K562 (cell line): ENCODE measurements around the gene CD22. TPM values are rescaled to one million over a fixed set of nuclear protein-coding genes. Genes with fewer than 3 reads are reported as not detected.
A peak's percentile ranks its signal among the peaks of the same experiment; 100 is the strongest.

Experiments
- ATAC-seq: fragments of 200-7000 bp; cut with Tn5 transposase; 3 replicates; pipeline ENCODE4 v1.9.1; 2020; ENCODE audit warnings: moderate library complexity
- BruUV-seq: library from RNA; stranded (reverse); fragments of 400-500 nt; replicated peaks from 2 replicates; lab custom pipeline; 2021; lab: Mats Ljungman, UMichigan
- CTCF ChIA-PET: fragments of 300-600 bp; formaldehyde crosslinking; extraction: SDS; loops from one replicate; lab custom pipeline; 2021; ENCODE audit warnings: low intra/inter-chr PET ratio; lab: Yijun Ruan, JAX
- POLR2A ChIA-PET: fragments of 300-600, 350-650 bp; sonication (Branson Sonifier 250); formaldehyde crosslinking; extraction: SDS; loops from one replicate; lab custom pipeline; 2021; ENCODE audit warnings: antibody characterized with exemption, inconsistent platforms; lab: Yijun Ruan, JAX
- DNase-seq, 4 experiments: peaks; one replicate each; pipeline versions ENCODE4 v3.0.0 to v3.0.0-alpha.2; 2011 to 2018; ENCODE audit warnings: low spot score in 3 of 4, mixed read lengths in 3 of 4; ENCODE audit errors: extremely low read depth in 1 of 4
- FAIRE-seq: peaks from 2 replicates; lab custom pipeline; 2011; peaks lifted over from hg19 to GRCh38; lab: Jason Lieb, UNC
- H2AFZ ChIP-seq: 2 replicates; pipeline ENCODE4 v1.6.0; 2011; ENCODE audit warnings: low read depth, low read length, control low read depth, inconsistent platforms
- H3K27ac ChIP-seq: fragments of 200-600 bp; 3 replicates; pipeline ENCODE4 v1.8.0; 2011; ENCODE audit warnings: low read depth, mild to moderate bottlenecking, control low read depth, inconsistent platforms, low read length, moderate library complexity, mixed read lengths; ENCODE audit errors: extremely low read depth
- H3K27me3 ChIP-seq, 2 experiments: fragments of 300-600 bp in 1 of 2; 2 replicates in 1 of 2; 3 replicates in 1 of 2; pipeline versions ENCODE4 v1.6.0 to v1.8.0; 2011; ENCODE audit warnings: inconsistent platforms in 2 of 2, low read length in 2 of 2, mild to moderate bottlenecking in 1 of 2, mixed read lengths in 1 of 2, moderate library complexity in 1 of 2; ENCODE audit not compliant: control insufficient read depth in 2 of 2, insufficient read depth in 2 of 2
- H3K36me3 ChIP-seq: fragments of 300-600 bp; 3 replicates; pipeline ENCODE4 v1.8.0; 2011; ENCODE audit warnings: mild to moderate bottlenecking, low read length, inconsistent platforms; ENCODE audit not compliant: control insufficient read depth, insufficient read depth
- H3K4me1 ChIP-seq, 2 experiments: fragments of 200-600 bp in 1 of 2; replicated peaks in 1 of 2; 2 replicates in 1 of 2; 3 replicates in 1 of 2; pipeline versions ENCODE4 v1.5.1 to v1.8.0; 2011; ENCODE audit warnings: inconsistent platforms in 2 of 2, low read length in 2 of 2, mild to moderate bottlenecking in 1 of 2, mixed read lengths in 1 of 2, moderate library complexity in 1 of 2; ENCODE audit not compliant: control insufficient read depth in 2 of 2, insufficient read depth in 2 of 2
- H3K4me2 ChIP-seq: 2 replicates; pipeline ENCODE4 v1.6.1; 2011; ENCODE audit warnings: low read length, control low read depth, inconsistent platforms, mixed read lengths; ENCODE audit not compliant: insufficient read depth
- H3K4me3 ChIP-seq: fragments of 200-600 bp; sonication (generic), shearing (Covaris generic); 2 replicates; pipeline ENCODE4 v1.5.1; 2016; ENCODE audit warnings: control low read depth, inconsistent platforms
- H3K79me2 ChIP-seq: fragments of 200-600 bp; 3 replicates; pipeline ENCODE4 v1.8.0; 2011; ENCODE audit warnings: low read length, inconsistent platforms; ENCODE audit not compliant: control insufficient read depth, insufficient read depth
- H3K9ac ChIP-seq, 2 experiments: 2 replicates each; pipeline versions ENCODE4 v1.6.0 to v1.6.1; 2011; ENCODE audit warnings: low read depth in 2 of 2, low read length in 2 of 2, control low read depth in 1 of 2, inconsistent platforms in 1 of 2, mild to moderate bottlenecking in 1 of 2, mixed read lengths in 1 of 2; ENCODE audit not compliant: insufficient read depth in 1 of 2
- H3K9me1 ChIP-seq: one replicate; pipeline ENCODE4 v1.6.0; 2011; ENCODE audit warnings: inconsistent platforms, mild to moderate bottlenecking, low read length, moderate library complexity; ENCODE audit not compliant: control insufficient read depth, insufficient read depth
- H3K9me3 ChIP-seq: replicated peaks from 2 replicates; pipeline ENCODE4 v1.5.1; 2011; ENCODE audit warnings: low read depth, low read length, inconsistent platforms; ENCODE audit not compliant: control insufficient read depth, insufficient read depth
- H4K20me1 ChIP-seq: replicated peaks from 2 replicates; pipeline ENCODE4 v1.6.1; 2011; ENCODE audit warnings: low read length, inconsistent platforms, mixed read lengths; ENCODE audit not compliant: control insufficient read depth, insufficient read depth
- BMI1 ChIP-seq: fragments of 150-350 bp; IDR thresholded peaks from 2 replicates; pipeline ENCODE4 v1.6.1; 2014; ENCODE audit warnings: low read length
- CBX1 ChIP-seq: sonication (generic); IDR thresholded peaks from 2 replicates; pipeline ENCODE4 v1.6.1; 2016; ENCODE audit warnings: antibody characterized with exemption, low read depth, mild to moderate bottlenecking
- CBX3 ChIP-seq, 2 experiments: IDR thresholded peaks; 1 replicate in 1 of 2; 2 replicates in 1 of 2; pipeline ENCODE4 v1.6.1; 2012; ENCODE audit warnings: inconsistent platforms in 2 of 2, low read length in 2 of 2, borderline replicate concordance in 1 of 2, control low read depth in 1 of 2
- CHCHD3 ChIP-seq: fragments of 250-450 bp; sonication (Bioruptor Pico); IDR thresholded peaks from 2 replicates; pipeline ENCODE4 v2.1.2; 2022; ENCODE audit warnings: mild to moderate bottlenecking
- DDX20 ChIP-seq: fragments of 450-650 bp; IDR thresholded peaks from 2 replicates; pipeline ENCODE4 v1.6.1; 2016; ENCODE audit warnings: missing genetic modification characterization, low read depth, mild to moderate bottlenecking, missing compliant biosample characterization, moderate library complexity
- MEF2A ChIP-seq: IDR thresholded peaks from 2 replicates; pipeline ENCODE4 v1.6.1; 2011; ENCODE audit warnings: low read depth, mild to moderate bottlenecking, low read length, moderate library complexity; ENCODE audit not compliant: control insufficient read depth
- PCBP1 ChIP-seq: fragments of 200-400 bp; formaldehyde crosslinking; IDR thresholded peaks from 2 replicates; pipeline ENCODE4 v1.6.1; 2018; ENCODE audit warnings: mild to moderate bottlenecking, low read depth, low read length; ENCODE audit not compliant: poor library complexity, severe bottlenecking
- PHF21A ChIP-seq: fragments of 450-650 bp; IDR thresholded peaks from 2 replicates; pipeline ENCODE4 v1.6.1; 2017; ENCODE audit warnings: low read depth, borderline replicate concordance
- PML ChIP-seq: IDR thresholded peaks from 2 replicates; pipeline ENCODE4 v1.6.1; 2012; ENCODE audit warnings: low read length, inconsistent platforms
- RFX7 ChIP-seq: fragments of 250-450 bp; sonication (Bioruptor Pico); IDR thresholded peaks from 2 replicates; pipeline ENCODE4 v1.5.1; 2021; ENCODE audit warnings: mild to moderate bottlenecking
- SRSF1 ChIP-seq: fragments of 200-400 bp; formaldehyde crosslinking; IDR thresholded peaks from 2 replicates; pipeline ENCODE4 v1.6.1; 2017; ENCODE audit warnings: mild to moderate bottlenecking, low read depth, low read length, moderate library complexity
- SRSF3 ChIP-seq: fragments of 200-400 bp; formaldehyde crosslinking; IDR thresholded peaks from 2 replicates; pipeline ENCODE4 v1.6.1; 2016; ENCODE audit warnings: mild to moderate bottlenecking, low read length, moderate library complexity; ENCODE audit not compliant: insufficient read depth
- ZNF224 ChIP-seq: sonication (generic); formaldehyde crosslinking; IDR thresholded peaks from 2 replicates; pipeline ENCODE4 v1.8.0; 2022; ENCODE audit warnings: mild to moderate bottlenecking, missing genetic modification reagents
- ZNF436 ChIP-seq: fragments of 250-450, 450-650 bp; sonication (Bioruptor Pico); formaldehyde crosslinking; IDR thresholded peaks from 2 replicates; pipeline ENCODE4 v1.7.0; 2020; ENCODE audit warnings: mild to moderate bottlenecking
- ZNF668 ChIP-seq: fragments of 250-450 bp; sonication (Bioruptor Pico); IDR thresholded peaks from 2 replicates; pipeline ENCODE4 v1.8.0; 2022; ENCODE audit warnings: mild to moderate bottlenecking, inconsistent platforms
- ZNF75A ChIP-seq: fragments of 450-650 bp; formaldehyde crosslinking; IDR thresholded peaks from 2 replicates; pipeline ENCODE4 v1.4.0; 2020; ENCODE audit warnings: mild to moderate bottlenecking
- WGBS: fragments of 100-300 bp; shearing (Covaris generic); methylation state at CpG from one replicate; pipeline ENCODE4 v1.1.6; 2016; ENCODE audit warnings: low coverage, mixed read lengths; ENCODE audit not compliant: insufficient coverage; ENCODE audit errors: missing lambda C conversion rate; 5-methylcytosine and 5-hydroxymethylcytosine counted together
- in situ Hi-C: fragments of 300-500 bp; cut with MboI; formaldehyde crosslinking; loops from 4 replicates; pipeline ENCODE4 v1.15.0; 2018; ENCODE audit warnings: inconsistent platforms, mixed read lengths
- intact Hi-C: fragments of 100-400 bp; cut with micrococcal nuclease; formaldehyde crosslinking; loops from 2 replicates; pipeline ENCODE4 v1.14.2; 2022
- polyA plus RNA-seq, 8 experiments: library from polyadenylated mRNA; depleted of rRNA in 4 of 8; stranded (reverse) in 5 of 8; unstranded in 3 of 8; fragments of >200 nt; fragmentation: Nextera tagmentation in 2 of 8; fragmentation: Illumina TruSeq in 1 of 8; extraction: Ambion mirVana in 2 of 8; extraction: Trizol in 1 of 8; gene quantifications; 2 replicates each; pipeline versions ENCODE4 v1.2.1 to v1.2.3, GENCODE V29; 2011 to 2014; ENCODE audit warnings: inconsistent platforms in 1 of 8, missing spikeins in 1 of 8
- total RNA-seq, 7 experiments: library from RNA; depleted of rRNA in 6 of 7; stranded (reverse); fragments of >200 nt in 6 of 7; fragmentation: Illumina TruSeq in 2 of 7; extraction: Trizol in 2 of 7; gene quantifications; 2 replicates each; pipeline versions ENCODE4 v1.2.1 to v1.2.3, GENCODE V29; 2011 to 2021; ENCODE audit warnings: low replicate concordance in 1 of 7
- TF ChIP-seq, protein P1 (sequence below), 2 experiments: fragments of 450-650 bp; IDR thresholded peaks; 2 replicates each; pipeline ENCODE4 v1.6.1; 2018; ENCODE audit warnings: mild to moderate bottlenecking in 2 of 2, low read depth in 1 of 2; ENCODE audit not compliant: partially characterized antibody in 2 of 2
- TF ChIP-seq, protein P2 (sequence below), 2 experiments: fragments of 450-650 bp in 1 of 2; sonication (generic) in 1 of 2; formaldehyde crosslinking; conservative IDR thresholded peaks; 2 replicates each; pipeline versions ENCODE4 v1.4.0 to v1.8.1; 2020 to 2022; ENCODE audit warnings: mild to moderate bottlenecking in 1 of 2, missing genetic modification reagents in 1 of 2
- TF ChIP-seq, protein P3 (sequence below): IDR thresholded peaks from 2 replicates; pipeline ENCODE4 v1.6.1; 2011; ENCODE audit not compliant: insufficient read length; ENCODE audit errors: extremely low read depth

Gene CD22
- total and polyA plus RNA-seq, 9 of the 15 experiments (the other 6 are each of a cell fraction or from before 2014, with no cell fraction given), result 0.29 to 5.0 (median 3.5) TPM

DNA sequence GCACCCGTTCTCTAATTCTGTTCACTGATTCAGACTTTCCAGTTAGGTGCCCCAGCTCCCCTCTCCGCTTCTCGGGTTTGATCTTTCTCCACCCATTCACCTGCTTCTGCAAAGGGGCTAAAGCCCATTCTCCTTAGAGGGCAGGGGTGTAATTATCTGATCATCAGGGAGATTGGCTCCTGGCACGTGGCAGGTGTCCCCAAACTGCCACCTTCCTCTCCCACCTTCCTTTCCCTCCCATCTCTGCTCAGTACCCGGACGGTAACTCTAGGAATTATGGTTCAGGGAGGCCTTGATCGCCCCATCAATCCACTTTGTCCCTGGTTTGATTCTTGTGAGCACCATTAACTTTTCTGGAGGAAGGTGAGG lies 18.9 kb downstream of the CD22 start:
- Histone ChIP-seq H3K27me3 (0 out of 5 replicates have a peak, but pooled peaks cover 0 to 3% of the 10 kb centered on the region in 2 experiments), H3K27ac (no peak overlapping the region), H3K9me3 (no peaks in the 10 kb centered on the region), H3K4me1 (peaks cover 7 to 39% of the 10 kb centered on the region in 2 experiments; a peak in 3 of 5 replicates), H3K4me3 (no peak overlapping the region), H4K20me1 (no peaks in the 10 kb centered on the region), H3K9me1 (no peaks in the 10 kb centered on the region), H2AFZ (no peak overlapping the region), H3K9ac (no peak overlapping the region), H3K4me2 (no peak overlapping the region), H3K36me3 (no peaks in the 10 kb centered on the region), H3K79me2 (no peaks in the 10 kb centered on the region)
- DNase-seq (peak in 1 of 4 experiments; percentile 8), ATAC-seq (no peak), FAIRE-seq (no peak)
- WGBS, result 31% methylated on average over 6 of the region's 7 CpGs
- CTCF ChIA-PET, result no interaction called here
- no TSS peak for BruUV-seq
- intact Hi-C loops, result no loop called here
- TF ChIP-seq CBX3 (IDR thresholded peaks at IDR 0.05; ENCODE audit: borderline replicate concordance in 1 of 2, low read length in 2 of 2) (no peak), ZNF668 (CRISPR knock-in tag) (no peak), SRSF1 (no peak), SRSF3 (no peak), ZNF75A (CRISPR knock-in tag) (no peak), RFX7 (no peak), ZNF224 (no peak), BMI1 (no peak), PML (no peak), CHCHD3 (CRISPR knock-in tag) (no peak), PHF21A (no peak), MEF2A (no peak), PCBP1 (no peak), DDX20 (tag) (no peak), CBX1 (no peak), ZNF436 (CRISPR knock-in tag) (no peak)
- TF ChIP-seq, protein P1, sequence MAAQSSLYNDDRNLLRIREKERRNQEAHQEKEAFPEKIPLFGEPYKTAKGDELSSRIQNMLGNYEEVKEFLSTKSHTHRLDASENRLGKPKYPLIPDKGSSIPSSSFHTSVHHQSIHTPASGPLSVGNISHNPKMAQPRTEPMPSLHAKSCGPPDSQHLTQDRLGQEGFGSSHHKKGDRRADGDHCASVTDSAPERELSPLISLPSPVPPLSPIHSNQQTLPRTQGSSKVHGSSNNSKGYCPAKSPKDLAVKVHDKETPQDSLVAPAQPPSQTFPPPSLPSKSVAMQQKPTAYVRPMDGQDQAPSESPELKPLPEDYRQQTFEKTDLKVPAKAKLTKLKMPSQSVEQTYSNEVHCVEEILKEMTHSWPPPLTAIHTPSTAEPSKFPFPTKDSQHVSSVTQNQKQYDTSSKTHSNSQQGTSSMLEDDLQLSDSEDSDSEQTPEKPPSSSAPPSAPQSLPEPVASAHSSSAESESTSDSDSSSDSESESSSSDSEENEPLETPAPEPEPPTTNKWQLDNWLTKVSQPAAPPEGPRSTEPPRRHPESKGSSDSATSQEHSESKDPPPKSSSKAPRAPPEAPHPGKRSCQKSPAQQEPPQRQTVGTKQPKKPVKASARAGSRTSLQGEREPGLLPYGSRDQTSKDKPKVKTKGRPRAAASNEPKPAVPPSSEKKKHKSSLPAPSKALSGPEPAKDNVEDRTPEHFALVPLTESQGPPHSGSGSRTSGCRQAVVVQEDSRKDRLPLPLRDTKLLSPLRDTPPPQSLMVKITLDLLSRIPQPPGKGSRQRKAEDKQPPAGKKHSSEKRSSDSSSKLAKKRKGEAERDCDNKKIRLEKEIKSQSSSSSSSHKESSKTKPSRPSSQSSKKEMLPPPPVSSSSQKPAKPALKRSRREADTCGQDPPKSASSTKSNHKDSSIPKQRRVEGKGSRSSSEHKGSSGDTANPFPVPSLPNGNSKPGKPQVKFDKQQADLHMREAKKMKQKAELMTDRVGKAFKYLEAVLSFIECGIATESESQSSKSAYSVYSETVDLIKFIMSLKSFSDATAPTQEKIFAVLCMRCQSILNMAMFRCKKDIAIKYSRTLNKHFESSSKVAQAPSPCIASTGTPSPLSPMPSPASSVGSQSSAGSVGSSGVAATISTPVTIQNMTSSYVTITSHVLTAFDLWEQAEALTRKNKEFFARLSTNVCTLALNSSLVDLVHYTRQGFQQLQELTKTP (IDR thresholded peaks at IDR 0.05; ENCODE audit: low read depth in 1 of 2, partially characterized antibody in 2 of 2), result no peak
- TF ChIP-seq, protein P2, sequence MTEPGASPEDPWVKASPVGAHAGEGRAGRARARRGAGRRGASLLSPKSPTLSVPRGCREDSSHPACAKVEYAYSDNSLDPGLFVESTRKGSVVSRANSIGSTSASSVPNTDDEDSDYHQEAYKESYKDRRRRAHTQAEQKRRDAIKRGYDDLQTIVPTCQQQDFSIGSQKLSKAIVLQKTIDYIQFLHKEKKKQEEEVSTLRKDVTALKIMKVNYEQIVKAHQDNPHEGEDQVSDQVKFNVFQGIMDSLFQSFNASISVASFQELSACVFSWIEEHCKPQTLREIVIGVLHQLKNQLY (CRISPR knock-in tag; conservative IDR thresholded peaks at IDR 0.05), result no peak
- TF ChIP-seq, protein P3, sequence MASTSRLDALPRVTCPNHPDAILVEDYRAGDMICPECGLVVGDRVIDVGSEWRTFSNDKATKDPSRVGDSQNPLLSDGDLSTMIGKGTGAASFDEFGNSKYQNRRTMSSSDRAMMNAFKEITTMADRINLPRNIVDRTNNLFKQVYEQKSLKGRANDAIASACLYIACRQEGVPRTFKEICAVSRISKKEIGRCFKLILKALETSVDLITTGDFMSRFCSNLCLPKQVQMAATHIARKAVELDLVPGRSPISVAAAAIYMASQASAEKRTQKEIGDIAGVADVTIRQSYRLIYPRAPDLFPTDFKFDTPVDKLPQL, result no peak
- POLR2A ChIA-PET, result interaction anchor here (0.7 kb wide), 1 partner anchor 41 kb away, joined by 5 read pairs; no protein-coding TSS in a partner anchor
- in situ Hi-C loops, result no loop called here
